Activated T-helper 1 cell treated with anti-CD3 and anti-CD28 coated beads, Interleukin-12 subunit alpha, Interleukin-12 subunit beta, Interleukin-2, Interleukin-4 antibody, amounts not matched to agents 30 ng/mL and 10 ng/mL and 1 ng/mL, durations not matched to agents 14 hours and 24 hours and 36 hours (primary cell): ENCODE measurements around the gene ITGA5. TPM values are rescaled to one million over a fixed set of nuclear protein-coding genes. Genes with fewer than 3 reads are reported as not detected.
A peak's percentile ranks its signal among the peaks of the same experiment; 100 is the strongest.

Source experiments
- DNase-seq: peaks from one replicate; pipeline ENCODE4 v3.0.0; 2021; ENCODE audit warnings: low spot score
- H3K27ac Mint-ChIP-seq: one replicate; pipeline ENCODE4 v1.8.0; 2021; ENCODE audit warnings: mild to moderate bottlenecking, mixed read lengths
- H3K27me3 Mint-ChIP-seq: one replicate; pipeline ENCODE4 v1.8.0; 2022; ENCODE audit warnings: mild to moderate bottlenecking, moderate library complexity, mixed read lengths; ENCODE audit not compliant: insufficient read depth
- H3K36me3 Mint-ChIP-seq: one replicate; pipeline ENCODE4 v1.8.0; 2021; ENCODE audit warnings: low read depth, mixed read lengths
- H3K4me1 Mint-ChIP-seq: one replicate; pipeline ENCODE4 v1.8.0; 2021; ENCODE audit warnings: low read depth, mixed read lengths
- H3K4me3 Mint-ChIP-seq: one replicate; pipeline ENCODE4 v1.8.0; 2021; ENCODE audit warnings: mild to moderate bottlenecking, moderate library complexity, mixed read lengths
- H3K9me3 Mint-ChIP-seq: one replicate; pipeline ENCODE4 v1.8.0; 2021; ENCODE audit warnings: mixed read lengths
- intact Hi-C: fragments of 100-400 bp; cut with micrococcal nuclease; formaldehyde crosslinking; loops from one replicate; pipeline ENCODE4 v1.15.1; 2024
- total RNA-seq: library from RNA; stranded (reverse); gene quantifications from 2 replicates; pipeline ENCODE4 v1.2.3, GENCODE V29; 2022

Gene ITGA5
- total RNA-seq, 1 donor from 2014 or later: 31.2 TPM

- H3K36me3 Mint-ChIP-seq: peaks cover 58% of the 10 kb centered on the region
These were observed 20.8 kb downstream of the ITGA5 start for GRCh38 chr12:54398218-54398617.

GRCh38 chr12:54397157-54397556, 21.9 kb downstream of the ITGA5 start:
- Mint-ChIP-seq H3K27ac (no peak overlapping the region), H3K9me3 (no peaks in the 10 kb centered on the region), H3K27me3 (no peaks in the 10 kb centered on the region), H3K4me1 (peaks cover 17% of the 10 kb centered on the region), H3K4me3 (no peak overlapping the region), H3K36me3 (peaks cover 54% of the 10 kb centered on the region)
- intact Hi-C loops: no loop called here
- DNase-seq: no peak

More at GRCh38 chr12:54398218-54398617, 20.8 kb downstream of the ITGA5 start:
- Mint-ChIP-seq H3K4me3 (no peak overlapping the region), H3K27me3 (no peaks in the 10 kb centered on the region), H3K27ac (peak overlapping the region; percentile 40), H3K9me3 (no peaks in the 10 kb centered on the region), H3K4me1 (peaks cover 17% of the 10 kb centered on the region)
- no peak for DNase-seq
- intact Hi-C loops: no loop called here

DNA sequence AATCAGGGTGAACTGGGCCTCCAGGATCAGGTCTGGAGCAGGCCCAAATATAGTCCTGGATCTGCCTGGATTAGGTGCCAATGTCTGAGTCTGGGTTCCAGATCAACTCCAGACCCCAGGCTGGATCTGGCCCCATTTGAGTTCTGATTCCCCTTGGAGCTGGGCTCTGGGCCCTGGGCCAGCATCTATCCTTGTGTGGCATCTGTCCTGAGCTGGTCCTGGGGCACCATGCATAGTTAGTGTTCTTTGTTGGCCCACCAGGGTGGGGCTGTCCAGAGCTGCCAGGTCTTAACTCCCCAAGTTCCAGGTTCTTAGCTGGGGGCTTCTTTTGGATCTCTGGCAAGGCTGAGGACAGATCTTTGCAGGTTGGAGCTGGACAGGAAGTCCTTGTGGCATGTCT, 23.5 kb downstream of the ITGA5 start:
- Mint-ChIP-seq H3K27ac (no peak overlapping the region), H3K4me1 (peaks cover 23% of the 10 kb centered on the region), H3K27me3 (no peaks in the 10 kb centered on the region), H3K9me3 (no peaks in the 10 kb centered on the region), H3K36me3 (peaks cover 49% of the 10 kb centered on the region), H3K4me3 (no peak overlapping the region)
- intact Hi-C loops: no loop called here
- DNase-seq: no peak

- Mint-ChIP-seq H3K36me3 (peaks cover 44% of the 10 kb centered on the region), H3K9me3 (no peaks in the 10 kb centered on the region), H3K27me3 (no peaks in the 10 kb centered on the region), H3K27ac (no peak overlapping the region), H3K4me3 (no peak overlapping the region), H3K4me1 (peaks cover 23% of the 10 kb centered on the region)
- no peak for DNase-seq
- intact Hi-C loops: no loop called here
These were observed 24.1 kb downstream of the ITGA5 start for GRCh38 chr12:54394986-54395385.

DNA sequence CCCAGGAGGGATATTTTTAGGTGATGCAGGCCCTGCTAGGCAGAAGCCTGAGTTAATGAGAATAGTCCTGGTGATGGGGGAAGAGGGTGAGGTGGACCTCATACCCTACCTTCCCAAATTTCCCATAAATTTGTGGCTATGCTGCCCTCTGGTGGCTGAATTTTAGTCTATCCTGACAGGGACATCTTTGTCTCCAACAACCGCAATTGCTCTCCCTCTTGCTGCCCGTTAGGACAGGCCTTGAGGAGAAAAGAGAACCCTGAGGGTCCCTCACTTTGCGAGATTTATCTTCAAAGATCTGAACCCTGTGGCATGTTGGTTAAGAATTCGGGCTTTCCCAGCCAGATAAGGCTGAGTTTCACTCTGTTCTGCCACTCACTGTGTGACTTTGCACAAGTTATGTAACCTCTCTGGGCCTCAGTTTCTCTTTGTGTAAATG, 24.8 kb downstream of the ITGA5 start:
- intact Hi-C loops: no loop called here
- Mint-ChIP-seq H3K36me3 (peaks cover 41% of the 10 kb centered on the region), H3K4me1 (peaks cover 26% of the 10 kb centered on the region), H3K4me3 (no peak overlapping the region), H3K9me3 (no peaks in the 10 kb centered on the region), H3K27ac (no peak overlapping the region), H3K27me3 (no peaks in the 10 kb centered on the region)
- no peak for DNase-seq

DNA sequence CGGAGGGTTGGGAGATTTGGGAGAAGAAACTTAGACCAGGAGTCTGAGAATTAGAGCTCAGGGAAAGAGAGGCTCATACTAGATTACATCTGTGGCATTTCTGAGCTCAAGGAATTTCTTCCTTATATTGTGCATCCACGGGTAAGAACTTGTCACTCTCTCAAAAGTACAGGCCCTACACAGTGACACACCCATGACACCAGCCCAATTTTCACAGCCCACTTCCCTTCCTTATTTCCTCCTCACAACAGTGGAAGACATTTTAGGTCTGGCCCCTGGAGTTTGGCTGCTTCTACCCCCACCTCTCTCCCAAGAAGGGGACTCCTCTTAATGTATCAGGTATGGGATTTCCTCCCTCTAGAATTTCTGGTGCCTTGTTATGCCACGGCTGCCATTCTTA, 25.3 kb downstream of the ITGA5 start:
- DNase-seq: no peak
- Mint-ChIP-seq H3K27ac (no peak overlapping the region), H3K4me1 (peaks cover 22% of the 10 kb centered on the region), H3K4me3 (no peak overlapping the region), H3K36me3 (peaks cover 39% of the 10 kb centered on the region), H3K9me3 (no peaks in the 10 kb centered on the region), H3K27me3 (no peaks in the 10 kb centered on the region)
- intact Hi-C loops: no loop called here

DNA sequence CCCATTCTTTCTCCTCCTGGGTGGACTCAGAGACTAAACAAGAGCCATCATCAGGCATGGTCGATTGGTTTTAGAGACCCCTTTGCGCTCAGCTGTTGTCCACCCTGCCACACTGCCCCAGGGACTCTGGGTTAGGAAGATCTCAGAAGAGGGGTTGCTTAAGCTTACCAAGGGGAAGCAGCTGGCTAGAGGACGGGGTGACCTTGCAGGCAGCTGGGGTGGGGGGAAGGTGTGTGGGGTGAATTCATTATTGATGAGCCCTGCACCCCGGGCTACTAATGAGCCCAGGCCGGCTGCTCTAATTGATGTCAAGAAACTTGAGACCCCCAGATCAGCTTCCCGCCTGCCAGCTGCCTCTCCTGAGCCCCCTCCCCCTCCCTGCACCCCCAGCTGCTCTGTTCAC, 25.9 kb downstream of the ITGA5 start:
- H3K9me3 Mint-ChIP-seq: no peaks in the 10 kb centered on the region
- no peak overlapping the region for H3K27ac Mint-ChIP-seq
- no peak for DNase-seq
- no peak overlapping the region for H3K4me3 Mint-ChIP-seq
- H3K27me3 Mint-ChIP-seq: no peaks in the 10 kb centered on the region
- peaks cover 34% of the 10 kb centered on the region for H3K36me3 Mint-ChIP-seq
- intact Hi-C loops: no loop called here
- H3K4me1 Mint-ChIP-seq: peaks cover 22% of the 10 kb centered on the region

- H3K27ac Mint-ChIP-seq: no peak overlapping the region
- peak overlapping the region; percentile 10 for H3K4me3 Mint-ChIP-seq
These were observed 26.4 kb downstream of the ITGA5 start for GRCh38 chr12:54392485-54393206.

DNA sequence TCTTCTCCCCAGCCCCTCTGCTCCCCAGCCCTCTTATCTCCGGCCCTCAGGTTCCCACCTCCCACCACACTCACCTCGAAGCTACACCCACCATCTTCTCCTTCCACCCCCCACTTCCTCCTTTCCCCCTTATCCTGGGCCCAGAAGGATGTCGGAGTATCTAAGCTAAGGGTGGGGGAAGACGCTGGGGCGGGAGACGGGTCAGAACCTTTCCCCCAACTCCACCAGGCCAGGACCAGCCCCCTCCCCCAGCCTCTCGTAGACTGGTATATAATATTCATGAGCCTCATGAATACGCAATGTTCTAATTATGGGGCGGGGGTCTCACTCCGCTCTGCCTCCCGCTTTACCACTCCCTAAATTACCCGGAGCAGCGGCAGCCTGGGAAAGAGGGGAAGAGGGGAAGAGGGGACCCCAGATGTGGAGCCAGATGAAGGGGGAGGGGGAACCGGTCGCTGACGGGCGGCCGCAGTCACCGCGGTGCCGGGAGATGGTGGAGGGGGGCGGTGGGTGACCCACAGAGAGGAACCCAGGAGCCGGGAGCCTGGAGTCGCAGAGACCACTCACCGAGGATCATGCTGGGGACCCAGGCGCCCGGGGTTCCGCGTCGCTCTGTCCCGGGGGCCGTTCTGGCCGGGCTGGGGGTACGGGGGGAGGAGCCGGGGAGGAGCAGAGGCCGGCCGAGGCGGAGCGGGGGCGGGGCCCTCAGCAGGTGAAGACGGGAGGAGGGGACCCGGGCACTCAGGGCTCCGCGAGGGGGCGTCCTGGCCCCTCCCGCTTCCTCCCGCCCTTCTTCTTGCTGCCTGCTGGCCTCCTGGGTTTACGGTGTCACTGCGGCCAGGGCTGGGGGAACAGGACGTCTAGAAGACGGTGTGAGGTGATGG, 28.2 kb downstream of the ITGA5 start:
- no peaks in the 10 kb centered on the region for H3K27me3 Mint-ChIP-seq
- H3K9me3 Mint-ChIP-seq: no peaks in the 10 kb centered on the region
- peak overlapping the region; percentile 66 for H3K4me3 Mint-ChIP-seq
- intact Hi-C loops: loop anchor here (1.0 kb wide), 1 partner anchor 12 kb away; no protein-coding TSS in a partner anchor
- no peak overlapping the region for H3K27ac Mint-ChIP-seq
- peaks cover 22% of the 10 kb centered on the region for H3K4me1 Mint-ChIP-seq
- DNase-seq: peak; percentile 39
- peaks cover 16% of the 10 kb centered on the region for H3K36me3 Mint-ChIP-seq

More at GRCh38 chr12:54392485-54393206, 26.4 kb downstream of the ITGA5 start:
- H3K36me3 Mint-ChIP-seq: peaks cover 29% of the 10 kb centered on the region
- intact Hi-C loops: no loop called here
- H3K4me1 Mint-ChIP-seq: peaks cover 22% of the 10 kb centered on the region
- DNase-seq: no peak
- H3K27me3 Mint-ChIP-seq: no peaks in the 10 kb centered on the region
- no peaks in the 10 kb centered on the region for H3K9me3 Mint-ChIP-seq

DNA sequence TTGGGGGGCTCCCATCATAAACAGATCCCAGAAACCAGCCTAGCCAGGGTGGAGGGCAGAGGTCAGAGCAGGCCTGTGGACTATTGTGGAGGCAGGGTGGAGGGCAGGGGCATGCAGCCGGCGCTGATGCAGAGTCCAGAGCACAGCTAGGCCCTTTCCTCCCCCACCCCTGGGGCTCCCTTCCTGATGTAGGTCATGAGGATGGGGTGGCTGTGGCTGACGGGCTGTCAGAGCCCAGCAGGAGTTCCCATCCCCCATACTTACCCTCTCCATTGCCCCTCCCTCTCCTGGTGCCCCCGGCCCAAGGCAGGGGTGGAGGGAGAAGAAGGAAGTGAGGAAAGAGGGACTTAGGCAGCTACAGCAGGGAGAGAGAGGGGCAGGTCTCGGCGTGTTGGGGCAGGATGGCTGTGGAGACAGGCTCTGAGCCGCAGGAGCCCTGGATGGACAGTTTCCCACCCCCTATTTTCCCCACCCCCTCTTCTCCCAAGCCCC, 28.8 kb downstream of the ITGA5 start:
- no peaks in the 10 kb centered on the region for H3K27me3 Mint-ChIP-seq
- intact Hi-C loops: no loop called here
- no peak overlapping the region for H3K27ac Mint-ChIP-seq
- peaks cover 22% of the 10 kb centered on the region for H3K4me1 Mint-ChIP-seq
- no peak overlapping the region for H3K4me3 Mint-ChIP-seq
- no peak for DNase-seq
- H3K36me3 Mint-ChIP-seq: peaks cover 11% of the 10 kb centered on the region
- no peaks in the 10 kb centered on the region for H3K9me3 Mint-ChIP-seq

- Mint-ChIP-seq H3K36me3 (peaks cover 9% of the 10 kb centered on the region), H3K4me3 (peak overlapping the region; percentile 19), H3K9me3 (no peaks in the 10 kb centered on the region), H3K4me1 (peaks cover 22% of the 10 kb centered on the region), H3K27ac (no peak overlapping the region), H3K27me3 (no peaks in the 10 kb centered on the region)
- intact Hi-C loops: no loop called here
- DNase-seq: no peak
These were observed 29.4 kb downstream of the ITGA5 start for GRCh38 chr12:54389607-54390175.

DNA sequence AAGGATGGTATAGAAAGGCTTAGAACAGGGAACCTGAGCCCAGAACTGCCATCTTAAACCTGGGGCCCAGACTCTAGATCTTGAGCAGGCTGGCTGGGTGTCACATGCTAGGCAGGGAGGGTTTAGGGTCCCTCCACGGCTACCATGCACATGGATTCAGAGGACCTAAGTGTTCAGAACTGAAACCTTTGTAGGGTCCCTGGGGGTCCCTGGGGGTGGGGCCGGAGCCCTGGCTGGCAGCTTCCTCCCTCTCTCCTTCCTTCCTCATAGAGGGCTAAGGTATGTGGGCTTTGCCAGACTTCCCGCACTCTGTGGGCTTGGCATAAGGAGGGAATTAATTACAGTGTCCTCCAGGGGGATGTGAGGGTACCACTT, 29.9 kb downstream of the ITGA5 start:
- Mint-ChIP-seq H3K36me3 (peaks cover 6% of the 10 kb centered on the region), H3K4me1 (peaks cover 18% of the 10 kb centered on the region), H3K4me3 (no peak overlapping the region), H3K27ac (no peak overlapping the region), H3K27me3 (no peaks in the 10 kb centered on the region), H3K9me3 (no peaks in the 10 kb centered on the region)
- no peak for DNase-seq
- intact Hi-C loops: no loop called here
